NCI-H2196 treated with DMSO at 0.1 percent for 48 hours (cell line): ENCODE measurements around the gene SRGAP2C.
"Not testable (repeated sequence)": the region's sequence is repeated elsewhere in the genome, so short reads cannot be mapped to it uniquely, and the experiment has no call there.

Source experiments
- DNase-seq: peaks from one replicate; lab custom pipeline; 2025; ENCODE audit not compliant: unreplicated experiment; lab: John Stamatoyannopoulos, UW

The SRGAP2C gene

DNA sequence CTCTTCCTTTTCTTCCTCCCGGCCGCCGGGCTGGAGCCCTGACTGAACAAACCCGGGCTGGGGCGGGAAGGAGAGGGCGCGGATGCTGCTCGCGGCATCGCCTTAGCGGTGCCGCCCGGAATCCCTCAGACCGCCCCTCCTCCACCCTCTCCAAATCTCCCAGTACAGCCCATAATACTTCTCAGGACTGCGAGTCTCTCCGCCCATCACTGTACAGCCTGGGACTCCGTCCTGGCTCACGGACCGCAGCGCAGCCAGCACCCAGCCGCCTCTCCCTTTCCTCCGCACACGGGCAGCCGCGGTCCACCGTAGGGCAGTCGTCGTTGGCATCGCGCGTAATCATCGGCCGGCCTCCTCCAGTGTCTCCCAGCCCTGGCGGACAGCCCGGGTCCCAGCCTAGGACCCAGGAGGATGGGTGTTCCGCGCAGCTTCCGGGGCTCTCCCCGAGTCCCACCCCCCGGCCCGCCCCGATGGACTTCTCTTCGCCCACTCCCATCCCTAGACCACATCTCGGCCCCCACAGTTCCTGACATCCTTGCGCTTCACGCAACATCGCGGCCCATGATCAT lies 449 bp downstream of the SRGAP2C start:
- DNase-seq = not testable (repeated sequence)

DNA sequence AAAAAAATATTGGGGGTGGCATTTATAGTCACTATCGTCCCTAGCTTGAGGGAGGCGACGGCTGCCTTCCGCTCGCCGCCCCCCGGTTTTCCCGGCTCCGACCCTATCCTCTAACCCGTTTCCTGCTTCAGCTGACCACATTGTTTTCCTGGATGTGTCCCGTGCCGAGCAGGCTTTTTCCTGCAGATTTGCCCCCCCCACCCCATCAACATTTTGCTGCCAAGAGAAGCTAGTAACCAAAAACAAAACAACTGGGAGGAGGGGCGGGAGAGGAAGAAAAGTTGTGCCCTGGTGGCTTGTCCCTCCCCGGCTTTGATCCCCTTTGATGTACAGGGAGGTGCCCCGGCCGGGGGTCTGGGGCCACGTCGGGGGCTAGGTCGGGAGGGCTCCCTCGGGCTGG lies 1.4 kb downstream of the SRGAP2C start:
- not testable (repeated sequence) for DNase-seq

DNA sequence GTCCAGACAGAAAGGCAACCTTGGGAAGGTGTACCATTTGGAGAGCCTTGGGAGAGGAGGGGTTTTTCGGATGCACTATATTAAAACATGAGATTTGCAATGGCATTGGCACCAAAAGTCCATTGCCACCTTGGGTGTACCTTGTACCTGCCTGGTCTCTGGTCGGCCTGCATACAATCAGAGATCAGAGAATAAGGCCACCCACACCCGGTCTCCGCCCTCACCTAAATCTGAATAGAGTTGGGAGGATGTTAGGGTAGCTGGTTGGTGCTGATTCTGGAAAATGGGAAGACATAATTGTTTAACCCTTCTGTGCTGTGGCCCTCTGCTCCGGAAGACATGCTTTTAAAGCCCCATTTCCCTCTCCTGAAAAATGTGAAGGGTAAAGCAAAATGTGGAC lies 3.1 kb downstream of the SRGAP2C start:
- not testable (repeated sequence) for DNase-seq

DNA sequence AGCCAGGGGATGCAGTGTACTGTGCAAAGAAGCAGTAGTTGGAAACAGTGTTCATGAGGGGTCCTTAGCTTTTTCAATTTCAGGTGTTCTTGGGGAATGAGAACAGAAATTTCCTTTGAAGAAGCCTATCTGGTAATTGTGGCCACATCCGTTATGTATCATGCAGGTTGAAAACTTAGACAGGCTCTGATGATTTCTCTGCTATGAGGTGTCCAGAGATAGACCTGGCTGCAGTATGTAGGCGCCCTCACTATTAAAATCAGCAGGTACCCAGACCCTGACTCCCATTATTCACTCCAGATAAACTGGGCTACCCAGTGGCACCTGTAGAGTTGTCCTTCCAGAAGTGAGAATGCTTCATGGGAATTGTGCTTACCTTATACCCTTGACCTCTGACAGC lies 7.7 kb downstream of the SRGAP2C start:
- DNase-seq = not testable (repeated sequence)

DNA sequence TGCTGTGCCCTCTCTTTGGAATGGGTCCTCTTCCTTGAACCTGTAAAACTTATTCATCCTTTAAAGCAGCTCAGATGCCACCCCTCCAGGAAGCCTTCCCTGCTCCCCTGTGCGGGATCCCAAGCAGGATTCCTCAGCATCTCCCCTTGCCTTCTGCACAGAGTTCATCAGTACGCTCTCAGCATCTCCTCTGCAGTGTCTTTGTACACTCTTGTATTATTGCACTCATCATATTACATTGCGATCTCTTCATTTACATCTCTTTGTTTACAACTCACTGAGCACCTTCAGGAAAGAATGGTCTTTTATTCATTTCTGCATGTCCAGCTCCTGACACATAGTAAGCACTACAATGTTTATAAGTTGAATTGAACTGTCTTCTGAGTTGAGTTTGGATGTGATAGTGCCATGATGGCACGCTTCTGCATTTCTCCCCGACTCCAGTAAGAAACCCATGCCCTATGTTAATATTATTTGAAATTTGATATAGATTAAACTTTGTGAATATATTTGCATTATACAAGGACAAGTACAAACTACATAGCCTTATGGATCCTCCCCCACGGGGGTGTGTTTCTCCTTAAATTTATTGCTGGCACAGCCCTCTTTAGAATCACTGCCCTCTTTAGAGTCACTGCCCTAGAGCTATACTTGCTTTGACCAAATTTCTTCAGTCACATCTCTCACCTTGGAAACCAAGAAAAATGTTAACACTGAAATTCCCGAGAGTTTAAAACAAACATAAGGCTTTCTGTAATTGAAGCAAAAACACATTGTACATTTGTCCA lies 12.5 kb downstream of the SRGAP2C start:
- DNase-seq = not testable (repeated sequence)

DNA sequence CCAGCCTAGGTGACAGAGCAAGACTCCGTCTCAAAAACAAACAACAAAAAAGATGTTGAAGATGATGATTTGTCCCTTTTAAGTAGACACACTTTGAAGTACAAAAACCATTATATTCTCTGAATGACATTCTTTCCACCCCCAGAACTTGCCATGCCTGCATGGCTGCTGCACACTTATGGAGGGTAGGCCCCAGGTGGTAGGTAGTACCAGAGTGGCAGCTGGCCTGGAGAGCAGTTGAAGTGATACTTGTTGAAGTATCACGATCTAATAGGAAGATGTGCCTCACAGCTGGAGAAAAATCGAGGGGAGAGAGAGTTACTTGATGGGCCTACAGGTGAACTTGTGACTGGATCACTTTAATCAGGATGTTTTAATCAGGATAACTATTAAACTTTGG lies 15.0 kb downstream of the SRGAP2C start:
- DNase-seq = not testable (repeated sequence)

DNA sequence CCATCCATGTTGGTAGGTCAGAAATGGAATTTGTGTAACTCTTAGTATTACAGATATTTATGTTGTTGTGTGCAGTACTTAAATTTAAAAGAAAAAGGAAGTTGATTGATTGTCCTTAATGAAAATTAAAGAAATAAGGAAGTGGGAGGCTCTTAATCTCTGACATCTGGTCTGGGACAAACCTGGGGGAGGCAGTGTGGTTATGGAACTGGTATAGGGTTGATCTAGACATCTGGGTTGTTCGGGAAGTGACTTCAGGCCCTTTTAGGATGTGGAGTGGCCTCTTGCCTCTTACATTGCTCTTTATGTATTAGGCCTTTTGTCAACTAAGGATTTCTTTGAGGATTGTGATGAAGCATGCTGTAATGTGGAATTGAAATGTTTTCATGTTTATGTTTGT lies 15.5 kb downstream of the SRGAP2C start:
- DNase-seq = not testable (repeated sequence)

DNA sequence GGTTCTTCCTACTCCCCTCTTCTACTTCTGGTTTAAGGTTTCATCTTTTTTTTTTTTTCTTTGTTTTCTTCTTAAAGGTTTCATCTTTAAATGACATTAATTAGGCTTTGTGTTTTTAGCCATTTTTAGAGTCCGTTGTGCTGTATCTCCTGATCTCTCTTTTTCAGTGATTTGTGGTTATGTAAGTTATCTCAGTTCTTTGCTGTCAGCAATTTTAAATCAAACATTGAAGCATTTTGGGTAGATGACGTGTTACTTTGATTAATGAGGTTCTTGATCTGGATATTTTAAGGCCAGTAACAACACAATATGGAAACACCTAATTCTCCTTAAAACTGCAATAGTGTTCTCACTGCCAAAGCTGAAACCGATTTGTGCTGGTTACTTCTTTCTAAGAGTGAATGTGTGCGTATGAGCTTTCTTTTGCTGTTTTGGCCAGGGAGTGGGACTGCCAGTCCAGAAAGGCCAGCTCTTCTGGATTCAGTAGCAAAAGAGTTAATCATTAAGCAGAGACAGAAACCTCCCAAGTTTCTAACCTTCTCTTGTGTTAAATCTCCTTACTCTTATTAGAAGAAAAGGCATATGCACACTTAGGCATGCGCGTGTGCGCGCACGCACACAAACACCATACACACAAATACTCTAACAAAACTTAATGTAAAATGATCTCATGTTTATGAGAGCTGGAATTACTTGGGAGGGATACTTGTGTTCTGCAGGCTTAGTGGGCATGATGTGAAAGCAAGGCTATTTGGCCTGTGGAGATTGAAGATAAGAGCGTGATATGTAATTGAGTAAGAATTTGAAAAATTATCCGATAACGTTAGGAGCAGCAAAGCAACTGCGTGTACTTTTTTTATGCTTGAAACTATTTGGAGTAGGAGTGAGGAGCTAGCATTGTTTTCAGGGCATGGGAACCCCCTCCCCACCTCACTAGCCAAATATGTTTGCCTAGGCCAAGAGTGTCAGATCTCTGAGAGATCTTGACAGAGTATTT lies 16.5 kb downstream of the SRGAP2C start:
- not testable (repeated sequence) for DNase-seq

DNA sequence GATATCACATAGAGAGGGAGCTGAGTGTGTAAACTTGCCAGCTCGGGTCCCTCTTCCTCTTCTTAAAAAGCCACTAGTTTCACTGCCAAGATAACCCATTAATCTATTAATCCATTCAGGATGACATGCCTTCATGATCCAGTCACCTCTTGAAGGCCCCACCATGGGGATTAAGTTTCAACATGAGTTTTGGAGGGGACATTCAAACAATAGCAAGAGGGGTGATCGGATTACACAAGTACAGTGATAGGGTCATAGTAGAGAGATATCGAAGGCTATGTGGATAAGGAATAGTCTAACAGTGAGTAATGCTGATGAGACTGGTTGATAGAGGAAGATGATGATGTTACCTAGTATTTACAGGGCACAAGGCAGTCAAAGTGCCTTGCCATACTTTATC lies 18.2 kb downstream of the SRGAP2C start:
- not testable (repeated sequence) for DNase-seq

DNA sequence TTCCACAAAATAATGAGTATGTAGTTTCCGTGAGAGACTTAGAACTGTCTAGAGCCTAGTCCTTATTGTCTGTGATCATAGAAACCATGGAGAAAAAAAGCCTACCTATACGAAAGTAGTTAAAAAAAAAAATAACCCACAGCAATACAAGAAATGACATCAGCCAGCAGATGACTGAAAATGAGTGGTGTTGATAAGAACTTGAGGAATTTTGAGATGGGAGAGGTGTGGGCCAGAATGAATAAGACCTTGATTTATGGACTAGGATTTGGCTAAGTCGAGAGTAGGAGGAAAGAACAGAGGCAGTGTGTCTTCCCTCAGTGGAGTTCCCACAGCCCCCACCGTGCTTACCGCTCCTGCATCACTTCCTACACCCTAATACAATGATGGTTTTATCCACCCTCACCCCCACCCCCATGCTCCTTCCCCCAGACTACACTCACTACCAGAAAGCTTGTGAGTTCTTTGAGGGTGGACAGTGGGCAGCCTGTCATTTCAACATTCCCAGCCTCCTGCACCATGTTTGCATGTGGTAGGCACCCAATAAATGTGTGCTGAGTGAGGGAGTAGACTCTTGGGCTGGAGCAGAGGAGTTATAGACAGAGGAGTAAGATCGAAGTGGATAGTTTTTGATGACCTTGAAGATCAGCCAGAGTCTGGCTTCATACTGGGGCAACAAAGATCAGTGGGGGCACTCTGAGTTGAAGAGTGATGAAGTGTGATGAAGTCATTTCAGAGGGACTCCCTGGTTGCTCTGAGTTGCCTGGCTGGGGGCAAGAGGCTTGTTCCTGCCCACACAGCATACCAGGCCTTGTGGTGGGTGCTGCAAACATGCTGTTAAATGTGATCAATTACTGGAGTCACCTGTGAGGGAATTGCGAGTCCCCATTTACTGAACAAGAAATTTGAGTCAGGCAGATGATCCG lies 21.3 kb downstream of the SRGAP2C start:
- DNase-seq = not testable (repeated sequence)

DNA sequence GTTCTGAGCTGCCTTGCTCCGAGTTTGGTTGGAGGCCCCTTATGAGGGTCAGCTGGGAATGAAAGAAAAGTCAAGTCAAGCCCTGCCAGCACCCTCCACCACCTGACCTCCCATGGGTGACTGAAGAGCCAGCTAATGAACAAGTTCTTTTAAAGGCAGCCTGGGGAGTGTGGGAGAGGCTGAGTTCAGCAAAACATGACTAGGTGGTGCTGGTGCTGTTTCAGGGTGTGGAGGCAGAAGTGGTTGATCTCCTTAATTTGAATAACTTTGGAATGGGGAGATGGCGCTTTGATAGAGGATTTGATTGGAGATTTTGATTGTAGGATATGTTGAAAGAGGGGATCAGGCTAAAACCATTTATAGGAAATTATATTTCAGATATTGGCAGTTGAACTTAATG lies 22.6 kb downstream of the SRGAP2C start:
- not testable (repeated sequence) for DNase-seq

DNA sequence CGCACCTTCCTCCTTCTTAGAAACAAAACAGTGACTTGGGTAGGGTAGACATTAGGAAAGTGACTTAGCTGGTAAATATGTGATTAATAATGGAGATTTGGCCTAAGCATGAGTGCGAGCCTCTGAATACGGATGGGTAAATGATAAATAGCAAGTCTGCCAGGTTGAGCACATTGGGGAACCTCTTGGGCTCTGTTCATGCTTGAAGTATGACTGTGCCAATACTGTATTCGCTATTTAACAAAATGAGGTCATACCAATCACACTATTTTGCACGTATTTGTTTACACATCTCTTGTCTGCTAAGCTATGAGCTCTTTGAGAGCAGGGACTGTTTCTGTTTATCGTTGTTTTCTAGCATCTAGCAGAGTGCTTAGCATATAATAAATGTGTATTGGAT lies 23.6 kb downstream of the SRGAP2C start:
- not testable (repeated sequence) for DNase-seq

DNA sequence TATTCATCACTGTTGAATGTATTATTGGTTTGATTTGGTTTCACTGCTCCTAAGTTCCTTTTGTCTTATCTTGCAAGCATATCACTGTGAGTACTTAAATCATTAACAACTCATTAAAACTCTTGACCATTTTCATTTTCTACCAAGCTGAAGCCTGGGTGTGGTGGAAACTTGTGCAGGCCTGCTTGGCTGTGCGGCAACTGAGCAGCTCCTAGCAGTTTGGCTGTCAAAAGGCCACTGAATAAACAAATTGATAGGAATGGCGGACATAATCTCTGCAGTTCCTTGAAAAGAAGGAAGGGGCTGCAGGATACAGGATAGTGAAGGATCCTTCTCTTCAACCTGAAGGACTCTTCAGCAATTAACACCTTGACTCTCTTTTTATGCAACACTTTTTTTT lies 26.0 kb downstream of the SRGAP2C start:
- not testable (repeated sequence) for DNase-seq

DNA sequence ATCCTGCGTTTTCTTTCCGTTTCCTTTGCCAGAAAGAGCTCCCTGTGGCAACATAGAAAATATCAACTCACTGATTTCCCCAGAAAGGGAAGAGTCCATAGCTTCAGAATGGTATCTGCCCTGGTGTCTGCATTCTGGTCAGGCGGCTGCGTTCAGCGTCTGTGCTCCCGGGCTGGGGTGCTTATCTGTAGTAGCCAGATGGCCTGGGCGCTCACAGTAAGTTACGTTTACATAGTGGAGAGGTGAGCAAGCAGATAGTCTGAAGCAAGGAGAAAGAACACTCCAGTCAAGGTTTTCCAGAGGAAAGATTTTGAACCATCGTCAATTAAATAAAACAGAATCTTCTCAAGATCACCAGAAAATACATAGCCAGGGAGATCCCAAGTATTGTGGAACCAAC lies 28.7 kb downstream of the SRGAP2C start:
- not testable (repeated sequence) for DNase-seq

DNA sequence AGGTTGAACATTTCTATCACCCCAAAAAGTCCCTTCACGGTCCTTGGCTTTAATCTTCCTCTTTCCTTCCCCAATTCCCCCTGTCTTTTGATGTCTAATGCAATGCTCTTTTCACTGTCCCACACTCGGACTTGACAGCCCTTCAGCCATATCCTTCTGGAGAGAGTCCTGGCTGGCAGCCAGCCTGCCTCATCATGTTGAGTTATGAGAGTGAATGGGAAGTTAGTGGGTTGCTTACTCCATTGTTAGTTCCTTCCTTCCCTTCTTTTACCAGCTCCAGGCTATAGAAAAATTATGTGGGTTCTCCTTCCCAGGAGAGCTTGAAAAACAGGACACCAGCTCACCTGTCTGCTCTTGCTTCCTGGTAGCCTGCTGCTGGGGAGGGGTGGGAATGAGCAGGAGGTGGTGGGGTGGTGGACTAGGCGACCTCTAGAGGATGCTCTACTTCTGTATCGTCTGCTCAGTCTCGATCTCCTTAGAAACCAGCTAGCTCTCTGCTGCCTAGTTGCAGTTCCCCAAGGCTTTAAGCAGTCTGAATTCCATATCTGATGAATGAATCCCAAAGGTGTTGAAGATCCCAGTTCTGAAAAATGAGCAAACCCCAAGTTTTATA lies 29.9 kb downstream of the SRGAP2C start:
- not testable (repeated sequence) for DNase-seq

DNA sequence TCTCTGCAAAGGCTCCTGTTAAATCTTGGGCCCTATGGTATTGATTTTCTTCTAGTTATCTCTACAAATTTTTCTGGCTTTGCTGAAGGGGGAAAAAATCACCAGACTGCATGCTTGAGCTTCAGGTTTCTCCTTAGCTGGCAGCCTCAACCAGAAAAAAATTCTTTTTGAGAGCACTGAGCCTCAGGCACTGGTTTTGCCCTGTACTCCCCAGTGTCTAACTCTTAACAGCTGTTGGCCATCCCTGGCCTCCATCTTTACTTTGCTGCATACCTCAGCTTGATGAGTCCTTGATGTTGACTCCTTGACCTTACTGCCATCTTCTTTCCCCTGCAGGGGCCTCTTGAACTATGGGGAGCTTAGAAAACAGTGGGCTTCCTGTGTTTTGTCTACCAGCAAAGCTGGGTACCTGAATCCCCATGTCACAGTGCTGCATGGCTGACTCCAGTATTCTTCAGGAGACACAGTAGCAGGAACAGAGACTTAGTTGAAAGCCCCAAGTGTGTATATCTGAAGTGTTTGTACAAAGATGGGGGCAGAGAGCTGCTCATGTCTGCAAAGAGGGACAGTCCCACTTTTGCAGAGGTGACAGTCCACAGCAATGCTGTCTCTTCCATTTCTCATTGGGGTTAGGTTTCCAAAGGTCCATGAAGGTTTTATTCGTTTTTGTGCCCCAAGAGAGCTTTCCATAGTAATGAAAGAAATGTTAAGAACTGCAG lies 31.1 kb downstream of the SRGAP2C start:
- DNase-seq = not testable (repeated sequence)

DNA sequence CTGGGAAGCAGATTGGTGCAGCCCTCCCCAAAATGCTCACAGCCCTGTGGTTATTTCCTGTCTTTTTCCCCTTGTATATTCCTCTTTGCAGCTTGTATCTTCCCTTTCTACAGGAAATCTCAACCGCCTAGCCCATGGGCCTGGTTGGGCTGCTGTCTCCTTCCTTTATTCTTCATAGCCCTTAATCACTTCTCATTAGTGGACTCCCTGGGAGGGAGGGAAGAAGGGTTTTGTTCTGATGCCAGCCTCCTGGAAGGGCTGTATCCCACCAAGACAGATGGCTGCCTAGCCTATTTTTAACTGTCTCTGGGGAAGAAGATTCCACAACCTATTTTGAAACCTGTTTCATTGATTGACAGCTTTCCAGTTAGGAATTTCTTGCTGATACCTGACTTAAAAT lies 31.9 kb downstream of the SRGAP2C start:
- not testable (repeated sequence) for DNase-seq

DNA sequence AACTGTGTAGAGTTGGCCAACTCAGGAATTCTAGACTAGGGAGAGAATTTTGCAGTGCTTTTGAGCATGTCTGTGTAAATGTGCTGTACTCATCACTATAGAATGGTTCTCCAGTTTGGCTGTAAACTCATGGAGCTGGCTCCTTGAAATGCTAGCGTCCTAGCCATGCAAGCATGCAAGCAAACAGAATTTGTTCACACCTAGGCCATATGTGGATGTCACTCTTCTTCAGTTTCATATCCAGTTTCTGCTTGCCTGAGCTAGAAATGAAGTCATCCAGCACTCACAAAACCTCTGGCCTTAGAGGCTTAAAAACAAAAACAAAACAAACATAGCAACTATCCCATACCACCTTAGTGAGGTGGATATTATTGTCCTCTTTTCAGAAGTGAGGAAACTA lies 37.0 kb downstream of the SRGAP2C start:
- DNase-seq = not testable (repeated sequence)

DNA sequence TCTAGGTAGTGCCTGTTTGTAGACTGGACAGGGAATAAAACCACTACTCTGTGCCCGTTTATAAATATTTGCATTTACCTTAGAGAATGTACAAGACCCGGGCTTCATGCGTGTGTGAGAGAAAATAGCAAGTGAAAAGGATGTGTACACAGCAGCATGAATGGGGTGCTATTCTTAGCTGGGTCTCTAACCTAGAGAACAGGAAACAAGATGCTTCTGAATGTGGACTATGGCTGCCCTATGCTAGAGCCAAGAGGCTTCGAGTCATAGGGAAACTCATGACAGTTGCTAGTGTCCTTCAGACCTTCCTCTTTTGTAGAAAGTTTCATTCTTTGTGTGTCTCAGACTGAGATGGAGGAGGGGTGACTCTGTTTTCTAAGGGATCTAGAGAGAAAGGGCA lies 39.9 kb downstream of the SRGAP2C start:
- DNase-seq = not testable (repeated sequence)
